ENCODE data around the gene CHPT1.

The CHPT1 gene

DNA sequence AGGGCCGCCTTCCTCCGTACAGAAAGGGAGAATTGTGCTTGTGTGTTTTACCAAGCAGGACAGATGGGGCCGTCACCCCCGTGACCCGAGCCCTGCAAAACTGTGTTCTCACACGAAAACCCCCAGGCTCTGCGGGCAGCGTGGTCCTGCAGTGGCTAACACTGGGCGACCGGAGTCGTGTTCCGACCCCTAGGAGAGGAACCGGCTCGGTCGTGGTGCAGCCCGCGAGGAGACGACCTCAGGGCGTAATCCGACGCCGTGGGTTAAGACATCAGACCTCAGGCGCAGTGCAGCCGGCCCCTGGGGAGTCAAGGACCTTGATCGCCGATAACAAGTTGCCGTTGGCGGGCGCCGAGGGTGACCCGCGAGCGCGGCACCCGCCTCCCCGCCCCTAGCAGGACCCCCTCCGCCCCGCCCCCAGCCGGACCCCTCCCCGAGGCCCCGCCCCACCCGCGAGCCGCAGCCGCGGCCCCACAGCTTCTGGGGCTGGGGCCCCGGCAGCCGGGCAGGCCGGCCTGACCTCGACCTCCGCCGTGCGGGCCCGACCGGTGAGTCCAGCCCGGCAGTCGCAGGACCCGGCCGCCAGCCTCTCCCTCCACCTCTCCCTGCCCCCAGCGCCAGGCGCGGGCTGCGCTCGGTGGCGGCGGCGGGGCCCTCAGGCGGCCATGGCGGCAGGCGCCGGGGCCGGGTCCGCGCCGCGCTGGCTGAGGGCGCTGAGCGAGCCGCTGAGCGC is at the start of gene CHPT1:
Gene CHPT1, plus strand, starts transcription at position 444 of the 733 bp plus-strand sequence. Its CDS starts 222 bp downstream, at position 666.
- Histone ChIP-seq H3K36me3 (ENCODE audit: control insufficient read depth, insufficient read depth, low read length) (no peaks in the 10 kb centered on the region), H3K4me3 (replicated peaks; ENCODE audit: low read depth, low read length) (peak within 1 kb of the TSS; percentile 85), H3K27me3 (replicated peaks; ENCODE audit: control insufficient read depth, insufficient read depth, low read length) (no peaks in the 10 kb centered on the region)
- TF ChIP-seq, protein P1, sequence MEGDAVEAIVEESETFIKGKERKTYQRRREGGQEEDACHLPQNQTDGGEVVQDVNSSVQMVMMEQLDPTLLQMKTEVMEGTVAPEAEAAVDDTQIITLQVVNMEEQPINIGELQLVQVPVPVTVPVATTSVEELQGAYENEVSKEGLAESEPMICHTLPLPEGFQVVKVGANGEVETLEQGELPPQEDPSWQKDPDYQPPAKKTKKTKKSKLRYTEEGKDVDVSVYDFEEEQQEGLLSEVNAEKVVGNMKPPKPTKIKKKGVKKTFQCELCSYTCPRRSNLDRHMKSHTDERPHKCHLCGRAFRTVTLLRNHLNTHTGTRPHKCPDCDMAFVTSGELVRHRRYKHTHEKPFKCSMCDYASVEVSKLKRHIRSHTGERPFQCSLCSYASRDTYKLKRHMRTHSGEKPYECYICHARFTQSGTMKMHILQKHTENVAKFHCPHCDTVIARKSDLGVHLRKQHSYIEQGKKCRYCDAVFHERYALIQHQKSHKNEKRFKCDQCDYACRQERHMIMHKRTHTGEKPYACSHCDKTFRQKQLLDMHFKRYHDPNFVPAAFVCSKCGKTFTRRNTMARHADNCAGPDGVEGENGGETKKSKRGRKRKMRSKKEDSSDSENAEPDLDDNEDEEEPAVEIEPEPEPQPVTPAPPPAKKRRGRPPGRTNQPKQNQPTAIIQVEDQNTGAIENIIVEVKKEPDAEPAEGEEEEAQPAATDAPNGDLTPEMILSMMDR (IDR thresholded peaks at IDR 0.05; ENCODE audit: insufficient read depth, low read length, poor library complexity, severe bottlenecking): no peak
- peak; percentile 59 for DNase-seq (ENCODE audit: extremely low read depth, insufficient read length)

DNA sequence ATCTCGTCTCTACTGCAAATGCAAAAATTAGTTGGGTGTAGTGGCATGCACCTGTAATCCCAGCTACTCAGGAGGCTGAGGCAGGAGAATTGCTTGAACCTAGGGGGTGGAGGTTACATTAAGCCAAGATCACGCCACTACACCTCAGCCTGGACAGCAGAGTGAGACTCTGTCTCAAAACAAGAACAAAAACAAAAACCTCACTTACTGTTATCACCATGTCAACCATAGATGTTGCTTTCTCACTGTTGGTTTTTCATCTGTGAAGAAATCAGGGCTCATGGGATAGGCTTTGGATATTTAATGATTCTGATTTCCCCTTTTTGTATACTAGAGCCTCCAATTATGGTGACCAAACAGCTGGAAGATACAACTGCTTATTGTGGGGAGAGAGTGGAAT is 49.7 kb upstream of the CHPT1 start:
- DNase-seq (ENCODE audit: extremely low read depth, insufficient read length): no peak
- Histone ChIP-seq H3K27me3 (replicated peaks; ENCODE audit: control insufficient read depth, insufficient read depth, low read length) (no peaks in the 10 kb centered on the region), H3K36me3 (ENCODE audit: control insufficient read depth, insufficient read depth, low read length) (no peaks in the 10 kb centered on the region), H3K4me3 (replicated peaks; ENCODE audit: low read depth, low read length) (no peak overlapping the region)
- TF ChIP-seq, protein P1 (IDR thresholded peaks at IDR 0.05; ENCODE audit: insufficient read depth, low read length, poor library complexity, severe bottlenecking): no peak

DNA sequence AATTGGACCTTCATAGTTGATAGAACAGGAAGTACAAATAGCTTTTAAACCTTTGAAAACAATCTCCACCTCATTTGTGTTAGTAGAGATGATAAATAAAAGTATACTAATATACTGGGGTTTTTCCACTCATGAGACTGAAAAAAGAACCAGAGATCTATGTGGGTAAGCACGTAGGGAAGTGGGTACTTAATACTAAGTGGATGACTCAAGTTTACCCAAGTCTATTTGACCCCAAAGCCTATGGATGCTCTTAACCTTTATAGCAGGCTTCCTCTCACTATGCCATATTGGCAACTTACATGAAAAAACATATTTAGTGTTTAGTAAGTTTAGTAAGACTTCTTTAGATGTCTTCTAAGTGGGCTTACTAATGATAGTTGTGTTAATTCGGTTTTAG is 49.2 kb upstream of the CHPT1 start:
- no peaks in the 10 kb centered on the region for H3K27me3 ChIP-seq (replicated peaks; ENCODE audit: control insufficient read depth, insufficient read depth, low read length)
- TF ChIP-seq, protein P1 (IDR thresholded peaks at IDR 0.05; ENCODE audit: insufficient read depth, low read length, poor library complexity, severe bottlenecking): no peak

GRCh38 chr12:101650346-101651117 is 46.9 kb upstream of the CHPT1 start:
- H3K27me3 ChIP-seq (replicated peaks; ENCODE audit: control insufficient read depth, insufficient read depth, low read length): no peaks in the 10 kb centered on the region
- TF ChIP-seq, protein P1 (IDR thresholded peaks at IDR 0.05; ENCODE audit: insufficient read depth, low read length, poor library complexity, severe bottlenecking): no peak
- no peak overlapping the region for H3K4me3 ChIP-seq (replicated peaks; ENCODE audit: low read depth, low read length)
- DNase-seq (ENCODE audit: extremely low read depth, insufficient read length): no peak
- no peaks in the 10 kb centered on the region for H3K36me3 ChIP-seq (ENCODE audit: control insufficient read depth, insufficient read depth, low read length)

More for the DNA sequence above, 49.2 kb upstream of the CHPT1 start:
- DNase-seq (ENCODE audit: extremely low read depth, insufficient read length): no peak
- Histone ChIP-seq H3K4me3 (replicated peaks; ENCODE audit: low read depth, low read length) (no peak overlapping the region), H3K36me3 (ENCODE audit: control insufficient read depth, insufficient read depth, low read length) (no peaks in the 10 kb centered on the region)

DNA sequence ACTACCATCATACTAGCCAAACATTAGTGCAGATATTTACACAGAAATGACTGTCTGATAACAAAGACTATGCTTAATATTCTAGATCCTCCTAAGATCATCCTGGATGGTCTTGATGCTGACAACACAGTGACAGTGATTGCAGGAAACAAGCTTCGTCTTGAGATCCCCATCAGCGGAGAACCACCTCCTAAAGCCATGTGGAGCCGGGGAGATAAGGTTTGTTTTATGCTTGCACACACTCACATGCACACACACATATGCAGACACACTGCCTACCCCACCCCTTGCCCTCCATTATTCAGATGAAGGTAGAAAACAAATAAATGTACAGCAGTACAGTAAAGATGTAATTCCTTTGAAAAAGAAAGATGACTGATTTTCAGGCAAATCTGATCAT is 44.4 kb upstream of the CHPT1 start:
- no peak for DNase-seq (ENCODE audit: extremely low read depth, insufficient read length)
- Histone ChIP-seq H3K27me3 (replicated peaks; ENCODE audit: control insufficient read depth, insufficient read depth, low read length) (no peaks in the 10 kb centered on the region), H3K4me3 (replicated peaks; ENCODE audit: low read depth, low read length) (no peak overlapping the region), H3K36me3 (ENCODE audit: control insufficient read depth, insufficient read depth, low read length) (no peaks in the 10 kb centered on the region)
- TF ChIP-seq, protein P1 (IDR thresholded peaks at IDR 0.05; ENCODE audit: insufficient read depth, low read length, poor library complexity, severe bottlenecking): no peak
